Stimulated activated CD4-positive, alpha-beta T cell treated with anti-CD3 and anti-CD28 coated beads, Interleukin-1b, Interleukin-23, amount 100 ng/mL, for 1 hour (primary cell): Measurements from ENCODE around the gene CRYBB3.
"Not testable (repeated sequence)": the region's sequence is repeated elsewhere in the genome, so short reads cannot be mapped to it uniquely, and the experiment has no call there.

Source experiments
- DNase-seq, 2 donors: peaks; one replicate each; pipeline ENCODE4 v3.0.0-alpha.2; 2020; ENCODE audit warnings: low read depth in 2 of 2

The CRYBB3 gene

DNA sequence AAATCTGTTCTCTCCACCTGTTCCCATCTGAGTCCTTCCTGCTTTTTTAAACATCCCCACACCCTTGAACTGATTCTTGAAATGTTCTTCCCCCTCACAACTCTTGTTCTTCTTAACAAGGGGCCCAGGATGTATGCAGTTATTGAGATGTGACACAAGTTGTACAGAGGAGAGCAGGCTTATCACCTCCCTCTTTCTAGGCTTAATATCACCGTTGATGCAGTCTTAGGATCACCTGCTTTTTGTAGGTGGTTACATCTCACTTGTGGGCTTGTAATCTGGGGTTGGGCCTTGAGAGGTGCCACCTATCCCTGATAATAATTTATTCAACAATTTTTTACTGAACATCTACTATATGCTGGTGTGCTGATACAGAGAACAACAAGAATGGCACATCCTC is 6.2 kb downstream of the CRYBB3 start:
- no peak for DNase-seq

DNA sequence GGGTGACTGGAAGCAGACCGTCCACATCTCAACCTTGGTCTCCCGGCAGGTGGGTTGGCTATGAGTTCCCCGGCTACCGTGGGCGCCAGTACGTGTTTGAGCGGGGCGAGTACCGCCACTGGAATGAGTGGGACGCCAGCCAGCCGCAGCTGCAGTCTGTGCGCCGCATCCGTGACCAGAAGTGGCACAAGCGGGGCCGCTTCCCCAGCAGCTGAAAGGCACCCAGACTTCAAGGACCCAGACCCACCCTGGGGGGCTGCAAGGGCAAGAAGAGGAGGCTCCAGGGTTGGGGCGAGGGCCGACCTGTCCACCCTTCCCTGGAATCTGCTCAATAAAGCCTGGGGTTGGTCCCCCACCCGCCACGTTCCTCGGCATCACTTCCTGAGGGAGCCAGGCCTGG is 7.3 kb downstream of the CRYBB3 start:
- no peak for DNase-seq

DNA sequence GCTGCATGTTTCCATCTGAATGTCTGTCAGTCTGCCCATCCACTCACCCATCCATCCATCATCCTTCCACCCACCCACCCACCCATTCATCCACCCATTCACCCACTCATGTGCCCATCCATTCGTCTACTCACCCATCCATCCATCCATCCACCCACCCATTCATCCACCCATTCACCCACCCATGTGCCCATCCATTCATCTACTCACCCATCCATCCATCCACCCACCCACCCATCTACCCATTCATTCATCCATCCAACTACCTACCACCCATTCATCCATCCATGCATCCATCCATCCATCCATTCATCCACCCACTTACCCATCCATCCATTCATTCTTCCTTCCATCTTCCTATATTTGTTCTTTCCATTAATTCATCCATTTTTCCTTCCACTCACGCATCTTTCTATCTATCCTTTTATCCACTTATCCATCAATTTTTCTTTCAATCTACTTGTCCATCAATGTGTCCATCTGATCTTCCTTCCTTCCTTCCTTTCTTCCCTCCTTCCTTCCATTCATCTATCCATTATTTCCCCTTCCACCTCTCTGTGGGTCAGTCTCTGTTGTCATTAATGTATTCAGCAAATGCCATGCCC is 8.0 kb downstream of the CRYBB3 start:
- no peak for DNase-seq

DNA sequence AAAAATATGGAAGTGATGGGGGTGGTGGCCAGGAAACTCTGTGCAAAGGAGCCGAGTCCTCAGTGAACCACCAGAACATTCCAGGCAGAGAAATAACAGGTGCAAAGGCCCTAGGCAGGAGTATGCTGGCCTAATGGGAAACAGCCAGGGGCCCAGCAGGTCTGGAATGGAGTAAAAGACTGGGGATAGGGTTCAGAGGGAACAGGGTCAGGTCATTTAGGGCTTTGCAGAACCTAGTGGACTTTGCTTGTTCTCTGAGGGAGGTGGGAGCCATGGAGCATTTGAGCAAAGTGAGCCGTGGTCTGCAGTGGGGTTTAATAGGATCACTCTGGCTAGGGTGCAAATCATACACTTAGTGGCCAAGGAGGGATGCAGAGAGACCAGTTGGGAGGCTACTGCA is 8.7 kb downstream of the CRYBB3 start:
- no peak for DNase-seq

DNA sequence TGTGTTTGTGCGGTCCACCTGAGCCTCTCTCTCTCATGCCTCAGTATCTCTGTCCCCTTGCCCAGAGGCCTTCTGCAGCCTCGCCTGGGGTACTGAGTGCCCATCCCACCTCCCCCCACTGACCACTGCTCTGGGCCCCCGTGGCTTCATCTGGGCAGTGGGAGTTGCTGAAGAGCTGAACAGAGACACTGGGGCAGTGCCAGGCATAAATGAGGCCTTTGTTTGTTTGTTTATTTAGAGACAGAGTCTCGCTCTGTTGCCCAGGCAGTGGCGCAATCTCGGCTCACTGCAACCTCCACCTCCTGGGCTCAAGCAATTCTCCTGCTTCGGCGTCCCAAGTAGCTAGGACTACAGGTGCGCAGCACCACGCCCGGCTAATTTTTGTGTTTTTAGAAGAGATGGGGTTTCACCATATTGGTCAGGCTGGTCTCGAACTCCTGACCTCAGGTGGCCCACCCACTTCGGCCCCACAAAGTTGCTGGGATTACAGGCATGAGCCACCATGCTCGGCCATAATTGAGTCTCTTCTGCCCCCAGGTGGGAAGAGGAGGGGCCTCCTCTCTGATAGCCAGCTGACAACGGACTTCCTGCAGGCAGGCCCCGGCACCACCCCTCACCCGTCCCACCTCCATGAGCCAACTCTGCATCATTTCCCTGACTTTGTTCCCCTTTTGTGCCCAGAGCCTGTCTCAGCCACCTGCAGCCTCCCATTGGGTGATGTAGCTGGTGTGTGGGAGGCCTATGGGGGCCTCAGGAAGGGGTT is 9.3 kb downstream of the CRYBB3 start:
- no peak for DNase-seq

DNA sequence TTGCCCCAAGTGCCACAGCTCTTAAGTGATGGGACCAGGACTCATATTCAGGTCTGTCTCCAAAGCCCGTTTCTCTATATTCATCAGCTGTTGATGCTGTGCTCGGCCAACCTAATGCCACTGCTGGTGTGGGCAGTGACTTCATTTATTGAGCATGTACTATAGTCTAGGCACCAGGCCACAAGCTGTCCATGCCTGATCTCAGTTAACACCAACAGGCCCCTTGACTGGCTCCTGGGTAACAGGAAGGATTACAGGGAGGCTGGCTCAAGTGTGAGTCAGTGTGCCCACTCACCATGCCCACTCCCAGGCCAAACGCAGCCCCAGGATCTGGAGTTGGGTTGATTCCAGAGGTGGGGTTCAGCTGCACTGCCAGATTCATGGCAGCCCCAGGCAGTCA is 11.1 kb downstream of the CRYBB3 start:
- no peak for DNase-seq

DNA sequence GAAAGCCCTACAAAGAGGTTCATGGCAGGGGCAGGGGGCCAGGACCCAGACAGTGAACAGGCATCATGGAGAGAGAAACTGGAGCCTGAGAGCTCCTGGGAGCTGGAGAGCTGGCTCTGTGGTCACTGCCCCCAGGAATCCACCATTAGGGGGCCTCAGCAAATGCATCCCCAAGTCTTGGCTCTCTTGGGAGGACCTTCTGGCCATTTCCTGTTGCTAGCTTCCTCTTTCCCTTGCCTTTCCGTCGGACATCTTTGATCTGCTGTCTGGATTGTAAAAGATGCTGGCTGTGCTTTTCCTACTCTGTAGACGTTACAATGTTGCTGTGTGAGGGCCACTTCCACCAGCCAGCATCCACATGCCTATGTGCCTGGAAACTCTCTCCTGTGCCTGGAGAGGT is 12.7 kb downstream of the CRYBB3 start:
- DNase-seq = no peak

DNA sequence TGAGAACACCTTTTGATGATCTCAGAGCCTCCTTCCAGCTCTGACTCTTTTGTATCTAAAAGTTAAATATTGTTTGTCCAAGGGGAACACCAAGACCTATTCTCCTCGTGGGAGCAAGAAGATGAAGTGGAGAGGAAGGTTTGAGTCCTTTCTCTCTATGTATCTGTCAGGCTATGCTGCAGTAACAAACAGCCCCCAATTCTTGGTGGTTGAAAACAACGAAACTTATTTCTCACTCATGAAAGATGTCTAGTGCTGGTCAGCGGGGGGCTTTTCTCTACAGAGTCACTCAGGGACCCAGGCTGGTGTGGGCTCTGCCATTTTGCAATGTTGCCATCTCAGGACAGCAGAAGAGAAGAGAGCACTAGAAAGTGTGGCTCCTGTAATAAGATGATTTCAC is 13.6 kb downstream of the CRYBB3 start:
- no peak for DNase-seq

DNA sequence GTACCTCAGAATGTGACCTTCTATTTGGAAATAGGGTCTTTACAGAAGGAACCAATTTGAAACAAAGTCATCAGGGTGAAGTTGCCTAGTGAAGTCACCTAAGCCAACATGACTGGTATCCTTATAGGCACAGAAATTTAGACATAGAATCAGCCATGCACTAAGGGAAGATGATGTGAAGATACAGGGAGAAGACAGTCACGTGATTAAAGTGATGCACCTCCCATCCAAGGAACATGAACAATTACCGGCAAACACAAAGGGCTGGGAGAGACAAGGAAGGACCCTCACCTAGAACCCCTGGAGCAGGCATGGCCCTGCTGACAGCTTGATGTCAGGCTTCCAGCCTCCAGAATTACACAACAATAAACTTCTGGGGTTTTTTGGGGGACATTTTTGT is 16.6 kb downstream of the CRYBB3 start:
- DNase-seq = no peak

DNA sequence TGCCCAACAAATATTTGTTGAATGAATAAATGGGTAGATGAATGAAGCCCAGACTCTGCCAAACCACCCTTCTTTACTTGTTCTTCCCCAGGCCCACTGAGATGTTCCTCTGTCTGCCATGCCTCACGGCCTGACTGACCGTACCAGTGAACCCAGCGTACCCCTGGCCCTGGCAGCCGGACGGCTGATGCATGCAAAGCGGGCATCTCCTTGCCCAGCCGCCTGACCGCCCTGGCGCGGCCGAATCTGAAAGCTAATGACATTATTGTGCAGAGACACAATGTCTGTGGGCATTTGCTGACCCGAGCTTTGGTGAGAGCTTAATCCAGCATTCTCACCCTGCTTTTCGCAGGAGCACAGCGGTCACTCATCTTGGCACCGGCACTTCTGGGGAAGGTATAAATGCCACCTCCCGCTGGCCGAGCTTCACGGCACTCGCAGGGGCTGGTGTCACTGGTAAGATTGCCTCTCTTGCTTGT is 19.6 kb downstream of the CRYBB3 start, which contains the start of gene CRYBB2:
Gene CRYBB2, plus strand, starts transcription at position 429 of the 479 bp plus-strand sequence. CDS start 1,791 bp downstream, outside the sequence.
- DNase-seq = no peak

DNA sequence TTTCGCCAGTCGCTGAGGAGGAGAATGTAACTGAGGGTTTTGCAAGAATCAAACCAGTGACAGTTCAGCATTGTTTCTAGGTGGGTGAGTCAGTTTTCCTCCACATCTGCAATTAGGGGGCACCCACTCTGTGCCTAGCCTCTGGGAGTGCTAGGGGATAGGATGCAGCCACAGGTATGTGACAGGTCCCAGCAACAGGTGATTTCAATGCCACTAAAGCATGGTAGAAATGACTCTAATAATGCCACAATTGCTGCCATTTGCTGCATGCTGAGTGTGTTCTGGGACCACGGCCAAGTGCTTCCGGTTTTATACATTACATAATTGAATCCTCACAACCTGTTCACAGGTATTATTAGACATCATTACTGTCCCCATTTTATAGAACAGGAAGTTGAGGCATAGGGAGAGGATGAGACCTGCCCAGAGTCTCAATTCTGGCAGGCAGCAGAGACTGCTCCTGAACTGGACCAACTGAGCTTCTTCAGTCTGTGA is 20.3 kb downstream of the CRYBB3 start:
- no peak for DNase-seq

DNA sequence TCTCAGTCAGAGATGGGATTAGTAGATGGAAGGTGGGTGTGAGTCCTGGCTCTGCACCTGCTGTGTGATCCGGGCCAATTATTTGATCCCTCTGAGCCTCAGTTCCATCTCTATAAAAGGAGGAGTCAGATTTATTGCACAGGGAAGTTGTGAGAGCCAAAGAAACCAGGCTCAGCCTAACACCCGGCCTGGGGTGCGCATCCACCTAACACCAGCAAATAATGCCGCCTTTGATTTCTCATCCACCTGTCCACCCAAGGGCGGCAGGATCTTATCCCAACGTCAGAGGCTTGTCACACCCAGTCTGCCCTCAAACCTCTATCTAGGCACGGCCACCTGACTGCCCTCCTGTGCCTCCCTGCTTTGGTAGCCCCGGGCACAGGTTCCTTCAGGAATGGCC is 22.1 kb downstream of the CRYBB3 start:
- no peak for DNase-seq

DNA sequence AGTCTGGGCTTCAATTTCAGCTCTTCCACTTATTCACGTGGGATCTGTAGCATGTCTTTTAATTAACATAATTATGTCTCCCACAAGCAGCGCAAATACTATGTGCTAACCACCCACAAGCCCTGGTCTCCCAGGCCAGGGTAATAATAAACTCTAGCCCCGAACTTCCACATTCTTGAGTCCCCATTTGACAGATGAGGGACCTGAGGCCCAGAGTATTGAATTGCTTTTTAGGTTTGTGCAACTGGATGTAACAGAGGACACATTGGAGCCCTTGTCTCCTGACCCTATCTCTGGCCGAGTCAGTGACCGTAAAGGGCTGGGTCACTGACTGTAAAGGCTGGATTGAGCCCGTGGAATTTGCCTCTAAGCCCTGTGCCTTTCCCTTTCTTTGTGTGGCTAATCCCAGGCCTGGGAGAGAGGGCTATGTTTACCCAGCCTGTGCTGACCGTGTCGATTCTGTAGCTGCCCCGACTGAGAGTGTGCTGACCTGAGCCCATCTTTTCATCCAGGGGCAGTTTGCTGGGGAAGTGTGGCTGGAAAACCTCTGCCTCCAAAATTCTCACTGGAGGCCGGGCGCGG is 23.7 kb downstream of the CRYBB3 start:
- DNase-seq = no peak

DNA sequence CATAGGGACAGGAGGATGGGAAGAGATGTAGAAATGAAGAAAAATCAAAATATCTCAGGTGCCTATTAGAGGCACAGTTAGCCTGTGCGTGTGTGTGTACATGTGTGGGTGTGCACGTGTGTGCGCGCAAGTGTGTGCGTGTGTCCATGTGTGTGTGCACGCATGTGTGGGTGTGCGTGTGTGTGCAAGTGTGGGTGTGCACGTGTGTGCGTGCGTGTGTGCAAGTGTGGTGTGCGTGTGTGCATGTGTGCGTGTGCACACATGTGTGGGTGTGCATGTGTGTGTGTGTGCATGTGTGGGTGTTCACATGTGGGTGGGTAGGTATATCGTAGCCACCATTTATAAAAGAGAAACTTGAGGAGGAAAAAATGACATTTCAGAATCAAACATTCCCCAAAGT is 29.2 kb downstream of the CRYBB3 start:
- no peak for DNase-seq

DNA sequence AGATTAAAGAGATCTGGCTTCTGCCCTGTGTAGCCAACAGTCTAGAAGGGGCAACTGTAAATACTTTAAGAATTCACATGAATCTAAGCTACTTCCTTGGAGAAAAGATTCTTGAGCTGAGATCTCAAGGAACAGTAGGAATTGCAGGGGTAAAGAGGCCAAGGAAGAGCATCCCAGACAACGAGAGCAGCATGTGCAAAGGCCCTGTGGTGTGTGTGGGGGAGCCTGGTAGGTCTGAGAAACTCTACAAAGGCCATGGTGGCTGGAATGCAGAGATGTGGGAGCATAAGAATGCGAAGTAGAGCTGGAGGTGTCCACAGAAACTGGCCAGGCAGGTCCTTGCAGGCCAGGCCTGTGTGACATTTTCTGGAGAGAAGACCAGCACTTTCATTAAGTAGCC is 31.1 kb downstream of the CRYBB3 start:
- not testable (repeated sequence) for DNase-seq

DNA sequence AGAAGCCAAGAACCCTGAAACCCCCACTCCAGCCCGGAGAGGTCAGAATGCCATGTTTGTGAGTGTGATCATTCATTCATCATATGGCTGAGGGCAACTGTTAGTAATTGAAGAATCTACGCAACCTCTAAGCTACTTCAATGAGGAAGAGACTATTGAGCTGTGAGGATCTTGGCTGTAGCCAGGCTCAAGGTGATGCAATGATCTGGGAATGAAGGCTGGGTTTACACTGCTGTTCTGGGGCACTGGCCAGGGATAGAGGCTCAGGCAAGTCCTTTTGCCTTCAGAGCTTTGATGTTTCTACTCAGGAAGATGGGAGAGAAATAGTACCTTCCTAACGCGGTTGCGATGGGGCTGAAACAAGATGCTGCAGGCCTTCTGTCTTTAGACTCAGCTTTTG is 32.6 kb downstream of the CRYBB3 start:
- no peak for DNase-seq

DNA sequence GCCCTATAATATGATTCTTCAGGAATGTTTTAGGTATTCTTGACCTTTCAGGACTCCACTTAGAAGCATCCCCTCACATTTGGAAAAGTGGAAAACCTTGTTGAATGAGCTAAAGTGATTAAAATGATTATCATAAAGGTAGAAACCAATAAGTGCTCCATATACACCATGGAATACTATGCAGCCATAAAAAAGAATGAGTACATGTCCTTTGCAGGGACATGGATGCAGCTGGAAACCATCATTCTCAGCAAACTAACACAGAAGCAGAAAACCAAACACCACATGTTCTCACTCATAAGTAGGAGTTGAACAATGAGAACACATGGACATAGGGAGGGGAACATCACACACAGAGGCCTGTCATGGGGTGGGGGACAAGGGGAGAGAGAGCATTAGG is 34.0 kb downstream of the CRYBB3 start:
- DNase-seq = not testable (repeated sequence)

DNA sequence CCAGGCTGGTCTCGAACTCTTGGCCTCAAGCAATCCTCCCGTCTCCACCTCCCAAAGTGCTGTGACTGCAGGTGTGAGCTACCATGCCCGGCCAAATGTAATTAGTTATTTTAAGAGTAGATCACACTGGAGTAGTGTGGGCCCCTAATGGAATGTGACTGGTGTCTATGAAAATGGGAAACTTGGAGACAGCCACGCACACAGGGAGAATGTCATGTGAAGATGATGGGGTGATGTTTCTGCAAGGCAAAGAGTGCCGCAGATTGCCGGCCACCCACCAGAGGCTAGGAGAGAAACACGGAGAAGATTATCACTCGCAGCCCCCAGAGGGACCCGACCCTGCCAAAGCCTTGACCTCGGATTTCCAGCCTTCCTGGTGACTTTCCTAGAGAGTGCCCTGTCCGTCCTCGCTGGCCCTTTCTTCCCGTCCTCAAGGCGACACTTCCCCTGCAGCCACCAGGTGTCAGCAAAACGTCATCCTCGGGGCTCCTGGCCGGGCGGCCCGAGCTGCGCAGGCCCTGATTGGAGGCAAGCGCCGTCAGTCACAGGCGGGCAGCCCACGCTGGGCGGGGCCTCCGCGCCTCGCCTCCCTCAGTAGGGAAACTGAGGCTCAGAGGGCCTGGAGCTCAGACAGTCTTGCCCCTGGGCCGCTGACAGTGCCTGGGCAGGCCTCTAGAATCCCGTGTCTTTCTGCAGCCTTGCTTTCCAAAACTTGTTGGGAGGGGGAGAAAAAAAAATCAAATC is 36.1 kb downstream of the CRYBB3 start:
- peak in 1 of 2 donors; percentile 39 for DNase-seq

DNA sequence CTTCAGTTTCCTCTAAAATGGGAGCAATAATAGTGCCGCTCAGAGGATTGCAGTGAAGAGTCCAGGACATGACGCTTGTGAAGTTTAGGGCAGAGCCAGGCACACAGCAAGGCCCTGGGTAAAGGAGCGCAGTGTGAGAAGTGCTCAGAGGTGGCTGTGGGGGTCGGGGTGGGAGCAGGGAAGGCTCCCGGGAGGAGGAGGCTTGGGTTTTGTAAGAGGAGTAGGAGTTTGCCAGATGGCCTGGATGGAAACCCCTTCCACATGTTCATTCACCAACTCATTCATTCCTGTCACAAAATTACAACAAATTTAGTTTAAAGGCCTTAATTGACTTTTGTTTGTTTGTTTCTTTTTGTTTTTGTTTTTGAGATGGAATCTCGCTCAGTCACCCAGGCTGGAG is 36.8 kb downstream of the CRYBB3 start:
- no peak for DNase-seq

DNA sequence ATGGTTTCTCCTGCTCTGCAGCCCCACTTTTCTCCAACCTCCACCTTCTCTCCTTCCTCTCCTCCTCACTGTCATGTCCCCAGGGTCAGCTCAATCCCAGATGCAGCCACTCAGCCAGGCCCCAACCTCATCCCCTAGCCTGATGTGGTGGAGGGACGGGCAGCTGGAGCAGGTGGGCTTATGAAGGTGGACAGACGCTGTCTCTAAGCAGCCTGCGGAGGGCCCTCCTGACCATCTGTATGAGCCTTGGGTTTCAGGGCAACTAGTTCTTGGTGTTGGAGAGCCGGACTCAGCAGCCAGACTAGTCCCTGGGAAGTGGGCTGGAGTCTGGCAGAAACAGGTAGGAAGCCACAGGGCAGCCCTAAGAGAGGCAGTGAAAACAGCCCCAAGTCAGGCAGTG is 37.8 kb downstream of the CRYBB3 start:
- DNase-seq = no peak

DNA sequence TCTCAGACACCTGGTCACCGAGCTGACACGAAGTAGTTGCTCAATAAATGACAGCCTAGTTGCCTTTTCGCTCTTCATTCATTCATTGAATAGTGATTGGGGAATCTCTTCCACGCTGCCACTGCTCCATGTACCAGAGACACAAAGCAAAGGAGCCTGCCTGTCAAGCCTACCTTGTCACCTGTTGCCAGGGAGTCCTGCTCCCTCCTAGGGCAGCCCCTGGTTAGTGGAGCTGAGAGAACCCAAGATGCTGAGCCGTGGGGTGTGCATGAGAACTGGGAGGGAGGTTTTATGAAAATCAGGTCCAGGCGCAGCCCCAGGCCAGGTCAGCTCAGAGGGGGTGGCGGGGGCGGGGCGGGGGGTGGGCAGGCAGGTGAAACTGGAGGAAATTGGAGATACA is 38.4 kb downstream of the CRYBB3 start:
- DNase-seq = not testable (repeated sequence)

DNA sequence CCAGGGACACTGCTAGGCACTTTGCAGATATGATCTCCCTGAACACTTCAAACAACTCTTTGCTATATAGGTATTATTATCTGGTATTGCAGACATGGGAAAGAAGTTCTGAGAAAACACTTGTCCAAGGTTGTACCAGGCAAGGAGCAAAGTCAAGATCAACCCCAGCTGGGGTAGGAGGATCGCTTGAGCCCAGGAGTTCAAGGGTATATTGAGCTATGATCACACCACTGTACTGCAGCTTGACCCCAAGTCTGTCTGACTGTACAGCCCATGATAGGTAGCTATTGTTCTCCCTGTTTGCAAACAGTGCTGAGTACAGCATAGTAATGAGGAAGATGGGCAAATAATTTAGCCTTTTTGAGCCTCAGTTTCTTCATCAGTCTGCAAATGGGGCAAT is 55.5 kb downstream of the CRYBB3 start:
- DNase-seq = not testable (repeated sequence)
